Endothelial cell of umbilical vein (primary cell): ENCODE data around the gene MGAT5. TPM values are rescaled to one million over a fixed set of nuclear protein-coding genes. Genes with fewer than 3 reads are reported as not detected.

ENCODE experiments used
- BruUV-seq: library from RNA; stranded (reverse); fragments of 400-500 nt; replicated peaks from 2 replicates; lab custom pipeline; 2021; lab: Mats Ljungman, UMichigan
- CTCF ChIA-PET: fragments of 300-600, 350-600 bp; sonication (Branson Sonifier 250); formaldehyde crosslinking; loops from one replicate; lab custom pipeline; 2021; ENCODE audit warnings: antibody characterized with exemption, inconsistent platforms; lab: Charles Lee
- POLR2A ChIA-PET: fragments of 300-600, 350-600 bp; sonication (Branson Sonifier 250); formaldehyde crosslinking; loops from one replicate; lab custom pipeline; 2021; ENCODE audit warnings: antibody characterized with exemption, inconsistent platforms; lab: Charles Lee
- DNase-seq: peaks from one replicate; pipeline ENCODE4 v3.0.0-alpha.2; 2011; ENCODE audit warnings: low read depth, low spot score
- FAIRE-seq: peaks from 2 replicates; lab custom pipeline; 2011; peaks lifted over from hg19 to GRCh38; lab: Jason Lieb, UNC
- H2AFZ ChIP-seq: 2 replicates; pipeline ENCODE4 v1.6.0; 2012; ENCODE audit warnings: low read depth, low read length, control low read depth, inconsistent platforms
- H3K27ac ChIP-seq: 2 replicates; pipeline ENCODE4 v1.5.1; 2011; ENCODE audit warnings: low read depth, mild to moderate bottlenecking, control low read depth, low read length, moderate library complexity; ENCODE audit not compliant: insufficient read depth
- H3K27me3 ChIP-seq, 2 experiments: 2 replicates each; pipeline versions ENCODE4 v1.6.0 to v1.6.1; 2011; ENCODE audit warnings: low read length in 2 of 2, mixed read lengths in 1 of 2; ENCODE audit not compliant: control insufficient read depth in 2 of 2, insufficient read depth in 2 of 2
- H3K36me3 ChIP-seq, 2 experiments: 2 replicates in 1 of 2; 3 replicates in 1 of 2; pipeline ENCODE4 v1.5.1; 2011; ENCODE audit warnings: low read length in 2 of 2, mild to moderate bottlenecking in 1 of 2, moderate library complexity in 1 of 2; ENCODE audit not compliant: control insufficient read depth in 2 of 2, insufficient read depth in 2 of 2; ENCODE audit errors: extremely low read depth in 1 of 2
- H3K4me1 ChIP-seq: 3 replicates; pipeline ENCODE4 v1.5.1; 2011; ENCODE audit warnings: mild to moderate bottlenecking, low read length; ENCODE audit not compliant: control insufficient read depth, insufficient read depth; ENCODE audit errors: extremely low read depth
- H3K4me2 ChIP-seq: 2 replicates; pipeline ENCODE4 v1.6.1; 2011; ENCODE audit warnings: low read length, control low read depth, mixed read lengths; ENCODE audit not compliant: insufficient read depth
- H3K4me3 ChIP-seq, 3 experiments: fragments of 200-600 bp in 1 of 3; sonication (generic), shearing (Covaris generic) in 1 of 3; replicated peaks in 1 of 3; 2 replicates each; pipeline ENCODE4 v1.5.1; 2011 to 2016; ENCODE audit warnings: control low read depth in 3 of 3, low read length in 3 of 3, mild to moderate bottlenecking in 2 of 3, inconsistent platforms in 1 of 3, low read depth in 1 of 3, moderate library complexity in 1 of 3; ENCODE audit not compliant: insufficient read depth in 1 of 3
- H3K79me2 ChIP-seq: 2 replicates; pipeline ENCODE4 v1.6.0; 2012; ENCODE audit warnings: low read length, inconsistent platforms; ENCODE audit not compliant: control insufficient read depth, insufficient read depth
- H3K9ac ChIP-seq: replicated peaks from 2 replicates; pipeline ENCODE3; 2011; ENCODE audit warnings: low read length, control low read depth; ENCODE audit not compliant: insufficient read depth; ENCODE audit errors: extremely low read depth
- H3K9me1 ChIP-seq: replicated peaks from 3 replicates; pipeline ENCODE4 v1.6.0; 2011; ENCODE audit warnings: mild to moderate bottlenecking, low read length; ENCODE audit not compliant: control insufficient read depth, insufficient read depth; ENCODE audit errors: extremely low read depth
- H3K9me3 ChIP-seq: replicated peaks from 2 replicates; pipeline ENCODE4 v1.5.1; 2012; ENCODE audit warnings: low read length, inconsistent platforms; ENCODE audit not compliant: control insufficient read depth, insufficient read depth
- H4K20me1 ChIP-seq: replicated peaks from 2 replicates; pipeline ENCODE3; 2011; ENCODE audit warnings: mild to moderate bottlenecking, low read length; ENCODE audit not compliant: control insufficient read depth, insufficient read depth; ENCODE audit errors: extremely low read depth
- CTCF ChIP-seq, 2 donors: IDR thresholded peaks; 1 replicate in 1 of 2; 2 replicates in 1 of 2; pipeline ENCODE4 v1.5.1; 2011; ENCODE audit warnings: low read length in 2 of 2, mild to moderate bottlenecking in 2 of 2, moderate library complexity in 2 of 2, control low read depth in 1 of 2, inconsistent platforms in 1 of 2, low read depth in 1 of 2; ENCODE audit not compliant: insufficient read depth in 1 of 2; ENCODE audit errors: extremely low read depth in 1 of 2
- EZH2 ChIP-seq: IDR thresholded peaks from 2 replicates; pipeline ENCODE4 v1.6.1; 2012; ENCODE audit warnings: borderline replicate concordance, low read depth, mild to moderate bottlenecking, moderate library complexity, low read length, inconsistent platforms; ENCODE audit not compliant: severe bottlenecking
- FOS ChIP-seq: IDR thresholded peaks from 2 replicates; pipeline ENCODE4 v1.6.1; 2011; ENCODE audit warnings: mild to moderate bottlenecking, low read length, moderate library complexity, borderline replicate concordance; ENCODE audit not compliant: insufficient read depth
- GATA2 ChIP-seq: IDR thresholded peaks from 2 replicates; pipeline ENCODE4 v1.7.0; 2011; ENCODE audit warnings: low read depth, mild to moderate bottlenecking, moderate library complexity, mixed read lengths, low read length; ENCODE audit not compliant: insufficient read length, insufficient read depth
- JUN ChIP-seq: IDR thresholded peaks from 2 replicates; pipeline ENCODE4 v1.6.1; 2011; ENCODE audit warnings: borderline replicate concordance, low read depth; ENCODE audit not compliant: insufficient read length, insufficient read depth
- MAX ChIP-seq: IDR thresholded peaks from 2 replicates; pipeline ENCODE4 v1.6.1; 2011; ENCODE audit not compliant: insufficient read depth, insufficient read length
- MYC ChIP-seq: IDR thresholded peaks from one replicate; pipeline ENCODE4 v1.6.1; 2011; ENCODE audit warnings: mild to moderate bottlenecking, low read depth, low read length
- POLR2A ChIP-seq: IDR thresholded peaks from 2 replicates; pipeline ENCODE4 v1.6.1; 2012; ENCODE audit warnings: low read depth, mild to moderate bottlenecking, control low read depth, low read length
- POLR2AphosphoS5 ChIP-seq: IDR thresholded peaks from 2 replicates; pipeline ENCODE4 v1.6.1; 2012; ENCODE audit warnings: low read depth, mild to moderate bottlenecking, control low read depth, low read length, moderate library complexity; ENCODE audit not compliant: insufficient read depth
- dilution Hi-C: fragments of 300-500 bp; cut with MboI; formaldehyde crosslinking; loops from one replicate; pipeline ENCODE4 v1.15.0; 2019; ENCODE audit warnings: low sequenced_read_pairs; ENCODE audit not compliant: extremely low pct_ligation_motif_present
- intact Hi-C: fragments of 100-400 bp; cut with micrococcal nuclease; formaldehyde crosslinking; loops from one replicate; pipeline ENCODE4 v1.10.0; 2022
- polyA plus RNA-seq, 4 experiments: library from polyadenylated mRNA; depleted of rRNA in 3 of 4; stranded (reverse) in 3 of 4; unstranded in 1 of 4; fragments of >200 nt; gene quantifications; 2 replicates each; pipeline versions ENCODE4 v1.2.1 to v1.2.3, GENCODE V29; 2011 to 2012; ENCODE audit warnings: missing spikeins in 1 of 4
- total RNA-seq: library from RNA; stranded (reverse); gene quantifications from 2 replicates; pipeline ENCODE4 v1.2.3, GENCODE V29; 2021

MGAT5 gene
- total and polyA plus RNA-seq, 2 donors (not counting 3 experiments of a cell fraction or from before 2014, with no cell fraction given): 17.7 to 84.1 TPM

GRCh38 chr2:134205087-134205486 is 48.8 kb upstream of the MGAT5 start:
- intact Hi-C loops: loop anchor here (5.0 kb wide), 4 partner anchors 88 to 318 kb away; no protein-coding TSS in a partner anchor
- no TSS peak for BruUV-seq
- DNase-seq: no peak
- peaks cover 5% of the 10 kb centered on the region for H3K4me1 ChIP-seq
- H3K9me1 ChIP-seq: no peaks in the 10 kb centered on the region
- no peak overlapping the region for H2AFZ ChIP-seq
- TF ChIP-seq POLR2AphosphoS5 (no peak), POLR2A (no peak), EZH2 (no peak), JUN (no peak), MYC (no peak), FOS (no peak), CTCF (IDR thresholded peaks at IDR 0.05; ENCODE audit: extremely low read depth in 1 of 2, insufficient read depth in 1 of 2, low read depth in 1 of 2, low read length in 2 of 2) (no peak), MAX (no peak), GATA2 (no peak)
- H3K79me2 ChIP-seq: peaks cover 15% of the 10 kb centered on the region
- no peak for FAIRE-seq
- POLR2A ChIA-PET: no interaction called here
- peaks cover 2% of the 10 kb centered on the region for H4K20me1 ChIP-seq
- H3K4me2 ChIP-seq: no peak overlapping the region
- no peaks in the 10 kb centered on the region for H3K9me3 ChIP-seq
- no peak overlapping the region for H3K9ac ChIP-seq
- no peaks in the 10 kb centered on the region for H3K36me3 ChIP-seq
- CTCF ChIA-PET: interaction anchor here (1.3 to 4.4 kb wide), 8 partner anchors 8 to 318 kb away, joined by 5 to 210 read pairs (median 24); no protein-coding TSS in a partner anchor
- no peak overlapping the region for H3K4me3 ChIP-seq
- H3K27me3 ChIP-seq: no peaks in the 10 kb centered on the region
- dilution Hi-C loops: no loop called here
- H3K27ac ChIP-seq: no peak overlapping the region
